ENCODE measurements around the gene PIGQ. TPM values are rescaled to one million over a fixed set of nuclear protein-coding genes. Genes with fewer than 3 reads are reported as not detected.
A peak's percentile ranks its signal among the peaks of the same experiment; 100 is the strongest.

Gene PIGQ
- total RNA-seq, 1 donor from 2014 or later = 68.9 TPM

- H3K4me1 ChIP-seq = peaks cover 10% of the 10 kb centered on the region
- TF ChIP-seq CTCF (IDR thresholded peaks at IDR 0.05) = no peak
- no peaks in the 10 kb centered on the region for H3K36me3 ChIP-seq
- H3K9me3 ChIP-seq = no peaks in the 10 kb centered on the region
- intact Hi-C loops (cut with DNase I) = no loop called here
- ATAC-seq = no peak
- no peak overlapping the region for H3K4me3 ChIP-seq
- H3K27ac ChIP-seq = peak overlapping the region; percentile 89
- no peaks in the 10 kb centered on the region for H3K27me3 ChIP-seq (ENCODE audit: low read depth)
- no peak for DNase-seq
Measured at GRCh38 chr16:615122-615521, 45.4 kb downstream of the PIGQ start.

GRCh38 chr16:616733-617586, 47.2 kb downstream of the PIGQ start:
- peak overlapping the region; percentile 89 for H3K27ac ChIP-seq
- intact Hi-C loops (cut with DNase I) = no loop called here

GRCh38 chr16:617855-618254, 48.1 kb downstream of the PIGQ start:
- Histone ChIP-seq H3K9me3 (no peaks in the 10 kb centered on the region), H3K4me3 (peak overlapping the region; percentile 35), H3K4me1 (peaks cover 20% of the 10 kb centered on the region), H3K27me3 (ENCODE audit: low read depth) (no peaks in the 10 kb centered on the region), H3K27ac (peak overlapping the region; percentile 89), H3K36me3 (no peaks in the 10 kb centered on the region)
- DNase-seq = peak; percentile 72
- no peak for TF ChIP-seq CTCF (IDR thresholded peaks at IDR 0.05)
- peak; percentile 35 to 50 for ATAC-seq
- intact Hi-C loops (cut with DNase I) = no loop called here

More at GRCh38 chr16:616733-617586, 47.2 kb downstream of the PIGQ start:
- Histone ChIP-seq H3K27me3 (ENCODE audit: low read depth) (no peaks in the 10 kb centered on the region), H3K4me3 (peak overlapping the region; percentile 35), H3K9me3 (no peaks in the 10 kb centered on the region), H3K4me1 (peaks cover 11% of the 10 kb centered on the region), H3K36me3 (no peaks in the 10 kb centered on the region)
- DNase-seq (peak; percentile 85), ATAC-seq (peak; percentile 90 to 92)
- TF ChIP-seq CTCF (IDR thresholded peaks at IDR 0.05) = no peak

- Histone ChIP-seq H3K4me3 (no peak overlapping the region), H3K27me3 (ENCODE audit: low read depth) (no peaks in the 10 kb centered on the region), H3K4me1 (peaks cover 20% of the 10 kb centered on the region), H3K27ac (no peak overlapping the region), H3K36me3 (no peaks in the 10 kb centered on the region), H3K9me3 (no peaks in the 10 kb centered on the region)
- ATAC-seq (no peak), DNase-seq (peak; percentile 74)
- intact Hi-C loops (cut with DNase I) = no loop called here
- TF ChIP-seq CTCF (IDR thresholded peaks at IDR 0.05) = no peak
Measured at GRCh38 chr16:619476-620100, 49.8 kb downstream of the PIGQ start.

GRCh38 chr16:620700-621525, 51.1 kb downstream of the PIGQ start:
- Histone ChIP-seq H3K4me3 (no peak overlapping the region), H3K27ac (no peak overlapping the region), H3K36me3 (peaks cover 13% of the 10 kb centered on the region), H3K4me1 (peaks cover 20% of the 10 kb centered on the region), H3K9me3 (no peaks in the 10 kb centered on the region), H3K27me3 (ENCODE audit: low read depth) (no peaks in the 10 kb centered on the region)
- DNase-seq (no peak), ATAC-seq (no peak)
- intact Hi-C loops (cut with DNase I) = no loop called here
- TF ChIP-seq CTCF (IDR thresholded peaks at IDR 0.05) = no peak

All from lower lobe of right lung (tissue), 2 donors.